NB4 (cell line): ENCODE results near the gene MYCBPAP.

Experiments
- POLR2A ChIP-seq: IDR thresholded peaks from 2 replicates; pipeline ENCODE4 v1.6.1; 2011; ENCODE audit warnings: mild to moderate bottlenecking; ENCODE audit not compliant: insufficient read length; ENCODE audit errors: extremely low read depth
- TF ChIP-seq, protein P1 (sequence below): IDR thresholded peaks from one replicate; pipeline ENCODE4 v1.5.1; 2012; ENCODE audit warnings: low read depth, low read length

DNA sequence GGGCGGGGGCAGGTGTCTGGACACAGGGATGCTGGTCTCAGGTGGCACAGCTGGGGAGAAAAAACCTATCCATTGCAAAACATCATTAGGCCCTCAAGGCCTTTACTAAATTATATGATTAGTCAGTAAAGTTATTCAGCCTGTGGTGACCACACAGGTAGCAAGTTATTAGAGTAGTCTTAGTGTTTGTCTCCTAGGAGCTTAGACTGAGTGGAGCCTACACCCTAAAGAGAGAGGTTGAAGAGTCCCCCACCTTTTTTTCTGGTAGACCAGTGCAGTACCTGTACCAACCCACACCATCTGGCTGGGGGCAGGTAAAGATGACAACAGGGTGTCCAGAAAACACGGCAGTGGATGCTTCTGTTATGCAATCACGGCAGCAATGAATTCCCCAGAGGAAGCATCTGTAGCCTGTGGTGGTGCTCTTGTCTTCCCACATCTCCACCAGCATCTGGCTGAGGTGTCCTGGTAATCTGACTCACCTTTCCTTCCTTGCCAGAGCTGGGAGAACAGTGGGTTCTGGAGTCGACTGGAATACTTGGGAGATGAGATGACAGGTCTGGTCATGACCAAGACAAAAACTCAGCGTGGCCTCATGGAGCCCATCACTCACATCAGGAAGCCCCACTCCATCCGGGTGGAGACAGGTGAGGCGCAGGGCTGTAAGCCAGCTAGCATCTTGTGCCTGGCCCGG is 11.0 kb downstream of the MYCBPAP start:
- TF ChIP-seq, protein P1, sequence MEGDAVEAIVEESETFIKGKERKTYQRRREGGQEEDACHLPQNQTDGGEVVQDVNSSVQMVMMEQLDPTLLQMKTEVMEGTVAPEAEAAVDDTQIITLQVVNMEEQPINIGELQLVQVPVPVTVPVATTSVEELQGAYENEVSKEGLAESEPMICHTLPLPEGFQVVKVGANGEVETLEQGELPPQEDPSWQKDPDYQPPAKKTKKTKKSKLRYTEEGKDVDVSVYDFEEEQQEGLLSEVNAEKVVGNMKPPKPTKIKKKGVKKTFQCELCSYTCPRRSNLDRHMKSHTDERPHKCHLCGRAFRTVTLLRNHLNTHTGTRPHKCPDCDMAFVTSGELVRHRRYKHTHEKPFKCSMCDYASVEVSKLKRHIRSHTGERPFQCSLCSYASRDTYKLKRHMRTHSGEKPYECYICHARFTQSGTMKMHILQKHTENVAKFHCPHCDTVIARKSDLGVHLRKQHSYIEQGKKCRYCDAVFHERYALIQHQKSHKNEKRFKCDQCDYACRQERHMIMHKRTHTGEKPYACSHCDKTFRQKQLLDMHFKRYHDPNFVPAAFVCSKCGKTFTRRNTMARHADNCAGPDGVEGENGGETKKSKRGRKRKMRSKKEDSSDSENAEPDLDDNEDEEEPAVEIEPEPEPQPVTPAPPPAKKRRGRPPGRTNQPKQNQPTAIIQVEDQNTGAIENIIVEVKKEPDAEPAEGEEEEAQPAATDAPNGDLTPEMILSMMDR: no peak
- TF ChIP-seq POLR2A: no peak
